ENCODE data around the gene TNFAIP1.
"Not testable (repeated sequence)": the region's sequence is repeated elsewhere in the genome, so short reads cannot be mapped to it uniquely, and the experiment has no call there.

TNFAIP1 gene

GRCh38 chr17:28325211-28325610, 10.3 kb upstream of the TNFAIP1 start:
- DNase-seq: no peak

DNA sequence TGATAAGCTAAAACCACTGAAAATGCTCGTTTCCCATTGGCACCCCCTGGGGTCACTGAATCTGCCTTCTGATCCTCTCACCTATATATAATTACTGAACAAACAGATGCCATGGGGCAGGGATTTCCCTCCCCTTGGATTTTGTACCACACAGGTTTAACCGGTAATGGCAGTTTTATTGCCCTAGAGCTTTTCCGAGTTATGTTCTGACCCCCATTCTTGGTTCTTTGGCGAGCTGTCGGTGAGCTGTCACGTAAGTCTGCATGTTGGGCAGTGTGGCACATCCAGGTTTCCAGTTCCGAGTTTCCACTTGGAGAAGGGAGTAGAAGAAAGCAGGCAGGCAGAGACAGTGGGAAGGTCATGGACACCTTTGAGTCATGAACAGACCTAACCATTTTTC, 9.4 kb upstream of the TNFAIP1 start:
- DNase-seq: no peak

DNA sequence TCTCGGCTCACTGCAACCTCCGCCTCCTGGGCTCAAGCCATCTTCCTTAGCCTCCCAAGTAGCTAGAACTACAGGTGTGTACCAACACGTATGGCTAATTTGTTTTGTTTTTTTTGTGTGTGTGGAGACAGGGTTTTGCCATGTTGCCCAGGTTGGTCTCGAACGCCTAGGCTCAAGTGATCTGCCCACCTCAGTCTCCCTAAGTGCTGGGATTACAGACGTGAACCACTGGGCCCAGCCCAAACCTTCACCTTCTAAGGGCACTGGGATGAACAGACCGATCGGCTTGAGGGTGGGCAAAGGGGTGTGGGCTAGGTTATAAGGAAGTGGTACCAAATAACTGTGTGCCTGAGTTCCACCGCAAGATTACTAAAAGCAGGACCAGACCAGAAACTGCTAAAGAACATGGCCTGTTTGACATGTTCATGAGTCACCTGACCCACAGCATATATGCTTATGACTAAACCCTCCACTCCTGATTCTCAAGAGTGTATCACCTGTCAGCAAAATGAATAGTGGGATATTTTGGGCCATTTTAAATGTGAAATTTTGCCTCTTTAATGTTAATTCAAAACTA, 8.4 kb upstream of the TNFAIP1 start:
- DNase-seq: no peak

- DNase-seq: no peak
These were observed 7.9 kb upstream of the TNFAIP1 start for GRCh38 chr17:28327709-28328108.

- no peak for DNase-seq
These were observed 7.2 kb upstream of the TNFAIP1 start for GRCh38 chr17:28328325-28328724.

- no peak for DNase-seq
These were observed 4.9 kb upstream of the TNFAIP1 start for GRCh38 chr17:28330671-28331070.

DNA sequence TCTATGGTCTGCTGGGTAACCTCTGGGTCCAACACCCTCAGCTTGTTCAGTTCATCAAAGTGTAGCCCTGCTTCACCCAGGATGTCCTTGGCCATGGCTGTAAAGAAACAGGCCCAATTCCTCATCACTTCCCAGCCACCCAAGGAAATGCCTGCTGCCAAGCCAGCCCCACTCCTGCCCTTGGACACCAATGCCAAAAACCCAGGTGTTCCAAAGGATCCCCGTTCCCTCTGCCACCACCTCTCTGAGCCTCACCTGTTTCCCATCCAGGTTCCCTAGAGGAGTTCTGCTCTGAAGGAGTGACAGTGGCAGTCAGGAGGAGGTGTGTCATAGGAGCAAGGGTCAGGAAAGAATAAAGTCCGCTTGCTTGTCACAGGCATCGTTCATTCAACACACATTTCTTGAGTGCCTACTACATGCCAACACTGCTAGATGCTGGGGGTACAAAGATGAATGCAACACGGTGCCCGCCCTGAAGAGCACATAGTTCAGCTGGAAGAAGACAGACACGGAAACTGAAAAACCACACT, 3.6 kb upstream of the TNFAIP1 start:
- DNase-seq: no peak

- no peak for DNase-seq
These were observed 2.3 kb upstream of the TNFAIP1 start for GRCh38 chr17:28333083-28333746.

GRCh38 chr17:28334171-28334570, 1.4 kb upstream of the TNFAIP1 start:
- DNase-seq: no peak

- DNase-seq: no peak
These were observed 828 bp upstream of the TNFAIP1 start for GRCh38 chr17:28334666-28335200.

GRCh38 chr17:28335959-28336871, 654 bp downstream of the TNFAIP1 start:
- DNase-seq: no peak

- no peak for DNase-seq
These were observed 2.7 kb downstream of the TNFAIP1 start for GRCh38 chr17:28338056-28338768.

- not testable (repeated sequence) for DNase-seq
These were observed 3.2 kb downstream of the TNFAIP1 start for GRCh38 chr17:28338769-28339212.

- DNase-seq: no peak
These were observed 3.9 kb downstream of the TNFAIP1 start for GRCh38 chr17:28339431-28339830.

DNA sequence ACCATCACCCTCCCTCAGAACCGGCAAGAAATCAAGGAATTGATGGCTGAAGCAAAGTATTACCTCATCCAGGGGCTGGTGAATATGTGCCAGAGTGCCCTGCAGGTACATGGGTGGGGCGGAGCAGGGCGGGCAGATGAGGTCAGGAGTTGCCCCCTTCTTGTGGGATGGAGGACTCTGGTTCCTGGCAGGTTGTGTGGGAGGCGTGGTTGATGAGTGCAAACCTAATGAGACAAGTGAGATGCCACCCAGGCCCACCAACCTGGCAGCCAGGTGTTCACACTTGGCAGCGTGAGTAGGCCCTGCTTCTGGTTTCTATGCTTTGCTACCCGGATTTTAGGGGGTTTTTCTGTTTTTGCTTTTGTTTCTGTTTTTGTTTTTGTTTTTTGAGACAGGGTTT, 4.8 kb downstream of the TNFAIP1 start:
- no peak for DNase-seq

GRCh38 chr17:28341516-28341915, 6.0 kb downstream of the TNFAIP1 start:
- no peak for DNase-seq

DNA sequence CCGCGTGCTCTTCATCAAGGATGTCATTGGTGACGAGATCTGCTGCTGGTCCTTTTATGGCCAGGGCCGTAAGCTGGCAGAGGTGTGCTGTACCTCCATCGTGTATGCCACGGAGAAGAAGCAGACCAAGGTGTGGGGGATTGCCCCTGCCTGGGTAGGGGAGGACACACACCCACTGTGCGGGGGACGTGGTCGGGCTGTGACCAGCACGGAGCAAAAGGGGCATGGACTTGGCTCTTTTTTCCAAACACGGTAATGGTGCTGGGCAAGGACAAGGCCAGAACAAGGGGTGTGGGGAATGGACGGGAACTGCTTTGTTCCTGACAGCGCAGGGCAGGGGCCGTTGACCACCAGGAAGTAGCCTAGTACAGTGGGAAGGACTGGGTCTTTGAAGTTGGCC, 6.8 kb downstream of the TNFAIP1 start:
- no peak for DNase-seq

GRCh38 chr17:28343491-28343932, 8.0 kb downstream of the TNFAIP1 start:
- no peak for DNase-seq

- DNase-seq: no peak
These were observed 8.4 kb downstream of the TNFAIP1 start for GRCh38 chr17:28344011-28344410.

GRCh38 chr17:28344435-28344901, 8.9 kb downstream of the TNFAIP1 start:
- DNase-seq: no peak

- DNase-seq: no peak
These were observed 10.0 kb downstream of the TNFAIP1 start for GRCh38 chr17:28345419-28346198.

DNA sequence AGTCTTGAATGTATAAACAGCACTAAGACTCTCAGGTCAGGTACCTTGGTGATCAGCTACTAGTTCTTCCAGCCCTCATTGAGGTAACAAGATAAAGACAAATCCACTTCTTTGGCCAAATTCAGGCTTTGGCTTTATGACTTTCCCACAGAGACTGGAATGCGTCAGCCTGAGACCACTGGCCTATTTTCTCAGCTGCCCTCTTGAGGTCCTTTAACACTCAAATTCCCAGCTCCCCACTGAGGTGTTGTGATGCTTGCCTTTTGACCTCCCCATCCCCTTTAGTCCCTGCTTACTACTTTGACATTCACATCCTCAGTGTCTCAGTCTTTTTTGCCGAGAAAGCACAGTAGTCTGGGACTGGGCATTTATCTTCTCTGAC, 10.6 kb downstream of the TNFAIP1 start:
- DNase-seq: no peak
